AML-193 (cell line): Measurements from ENCODE around the gene FASLG.
A peak's percentile ranks its signal among the peaks of the same experiment; 100 is the strongest.

Experiments used
- DNase-seq, 2 experiments: peaks; one replicate each; lab custom pipeline; 2025; lab: John Stamatoyannopoulos, UW

The FASLG gene

GRCh38 chr1:172647110-172647564 lies 11.8 kb upstream of the FASLG start:
- DNase-seq: no peak

DNA sequence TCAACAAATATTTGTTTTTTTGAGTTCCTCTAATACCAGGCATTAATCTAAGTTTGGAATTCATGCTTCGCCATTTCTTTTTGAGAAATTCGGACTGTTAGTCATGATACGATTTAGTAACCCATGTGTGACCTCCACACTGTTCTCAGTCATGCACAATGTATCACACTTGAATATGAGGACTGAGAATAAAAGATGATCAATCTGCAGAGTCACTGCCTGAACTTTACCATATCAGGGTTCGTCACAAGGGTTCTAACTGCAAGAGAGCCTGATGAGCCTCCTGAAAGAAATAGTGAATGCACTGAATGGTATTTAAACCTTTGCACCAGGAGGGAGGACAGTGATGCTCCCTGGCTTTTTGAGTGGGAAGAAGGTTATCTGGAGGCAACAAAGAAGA lies 10.9 kb upstream of the FASLG start:
- no peak for DNase-seq

GRCh38 chr1:172650474-172651193 lies 8.3 kb upstream of the FASLG start:
- DNase-seq: no peak

DNA sequence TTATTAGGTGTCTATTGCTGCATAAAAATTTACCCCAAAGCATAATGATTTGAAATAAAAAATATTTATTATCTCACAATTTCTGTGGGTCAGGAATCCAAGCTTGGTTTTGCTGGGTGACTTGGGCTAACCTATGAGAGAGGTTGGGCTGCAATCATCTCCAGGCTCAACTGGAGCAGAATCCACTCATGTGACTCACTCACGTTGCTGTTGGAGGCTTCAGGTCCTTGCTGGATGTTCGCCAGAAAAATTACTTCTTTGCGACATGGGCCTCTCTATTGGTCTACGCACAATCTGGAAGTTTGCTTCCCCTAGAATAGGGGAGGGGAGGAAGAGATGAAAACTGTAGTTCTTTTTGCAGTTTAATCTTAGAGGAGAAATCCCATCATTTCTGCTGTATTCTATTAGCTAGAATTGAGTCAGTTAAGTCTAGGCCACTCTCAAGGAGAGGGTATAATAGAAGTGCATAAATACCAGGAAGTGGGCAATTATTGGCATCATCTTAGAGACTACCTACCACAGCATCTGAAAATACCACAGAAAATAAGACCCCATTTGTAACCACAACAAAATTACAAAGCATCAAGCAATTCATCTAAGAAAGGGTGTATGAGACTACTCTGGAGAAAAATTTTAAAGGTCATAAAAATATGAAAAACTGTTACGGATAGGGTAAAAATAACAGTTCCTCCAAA lies 5.7 kb upstream of the FASLG start:
- DNase-seq: no peak

DNA sequence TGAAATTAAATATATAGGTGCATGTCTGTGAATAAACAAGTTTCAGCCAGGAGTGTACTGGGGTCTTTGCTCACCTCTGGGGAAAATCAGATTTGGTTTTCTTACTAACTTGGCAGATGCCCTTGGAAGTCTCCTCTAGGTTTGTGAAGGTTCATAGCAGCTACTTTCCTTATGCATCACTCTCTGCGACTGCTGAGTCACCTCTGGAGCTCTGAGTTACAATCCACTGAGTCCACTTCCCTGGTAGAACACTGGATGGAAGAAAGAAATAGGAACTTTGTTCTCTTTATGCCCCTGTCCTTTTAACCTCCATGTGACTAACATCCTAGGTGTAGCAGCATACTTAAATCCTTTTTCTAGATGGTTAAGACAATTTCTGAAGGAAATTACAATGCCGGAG lies 4.4 kb upstream of the FASLG start:
- DNase-seq: no peak

DNA sequence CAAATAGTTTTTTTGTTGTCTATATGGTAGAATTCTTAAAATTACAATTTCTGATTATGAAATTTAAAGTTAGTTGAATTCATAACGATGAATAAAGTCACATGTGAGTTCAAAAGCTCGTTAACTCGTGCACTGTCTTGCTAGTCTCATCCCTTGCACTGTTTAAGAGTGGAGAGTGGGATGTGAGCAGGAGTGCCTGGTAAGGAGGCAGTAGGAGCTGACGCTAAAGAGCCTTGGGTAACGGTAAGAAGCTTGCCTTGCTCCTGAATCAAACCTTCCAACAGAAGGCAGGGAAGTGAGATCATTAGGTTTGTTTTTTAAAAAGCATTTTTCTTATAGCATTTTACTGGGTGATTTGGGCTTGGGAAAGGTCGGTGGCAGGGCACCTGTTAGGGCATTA lies 2.3 kb upstream of the FASLG start:
- no peak for DNase-seq

GRCh38 chr1:172657586-172657985 lies 1.3 kb upstream of the FASLG start:
- DNase-seq: no peak

DNA sequence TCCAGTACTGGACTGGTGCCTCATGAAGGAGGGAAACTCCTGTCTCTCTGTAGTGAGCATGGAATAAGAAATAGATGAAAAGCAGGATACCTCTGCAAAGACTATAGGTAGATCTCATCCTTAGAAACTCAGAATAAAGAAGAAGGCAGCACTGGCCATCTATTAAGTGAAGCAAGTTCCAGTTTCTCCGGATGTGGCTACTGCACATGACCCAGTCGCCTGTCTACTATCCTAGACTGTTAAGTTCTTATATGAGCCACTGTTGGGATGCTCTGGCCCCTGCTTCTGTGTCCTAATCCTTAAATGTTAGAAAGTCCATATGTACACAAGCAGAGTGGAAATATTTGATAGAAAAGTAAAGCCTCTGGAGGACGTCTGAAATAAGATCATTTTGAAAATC lies 2.2 kb downstream of the FASLG start:
- no peak for DNase-seq

GRCh38 chr1:172662464-172663109 lies 3.7 kb downstream of the FASLG start:
- DNase-seq: peak; percentile 89 to 92

- DNase-seq: no peak
Observed at GRCh38 chr1:172663732-172664131, 4.8 kb downstream of the FASLG start.

- no peak for DNase-seq
Observed at GRCh38 chr1:172668097-172668496, 9.2 kb downstream of the FASLG start.

DNA sequence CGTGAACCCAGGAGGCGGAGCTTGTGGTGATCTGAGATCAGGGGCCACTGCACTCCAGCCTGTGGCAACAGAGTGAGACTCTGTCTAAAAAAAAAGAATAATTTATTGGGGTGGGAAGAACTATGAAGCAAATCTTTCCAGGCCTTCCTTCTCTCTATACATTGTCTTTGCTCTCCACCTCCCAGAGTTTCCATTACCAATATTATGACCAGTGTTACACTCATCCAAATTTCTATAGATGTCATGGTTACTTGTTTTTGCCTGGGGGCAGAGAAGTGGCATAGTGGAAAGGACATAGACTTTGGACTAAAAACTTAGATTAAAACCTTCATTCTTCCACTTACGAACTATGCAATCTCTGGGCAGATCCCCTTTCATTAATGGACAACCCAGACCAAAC lies 10.1 kb downstream of the FASLG start:
- no peak for DNase-seq

- DNase-seq: no peak
Observed at GRCh38 chr1:172670316-172670715, 11.4 kb downstream of the FASLG start.

DNA sequence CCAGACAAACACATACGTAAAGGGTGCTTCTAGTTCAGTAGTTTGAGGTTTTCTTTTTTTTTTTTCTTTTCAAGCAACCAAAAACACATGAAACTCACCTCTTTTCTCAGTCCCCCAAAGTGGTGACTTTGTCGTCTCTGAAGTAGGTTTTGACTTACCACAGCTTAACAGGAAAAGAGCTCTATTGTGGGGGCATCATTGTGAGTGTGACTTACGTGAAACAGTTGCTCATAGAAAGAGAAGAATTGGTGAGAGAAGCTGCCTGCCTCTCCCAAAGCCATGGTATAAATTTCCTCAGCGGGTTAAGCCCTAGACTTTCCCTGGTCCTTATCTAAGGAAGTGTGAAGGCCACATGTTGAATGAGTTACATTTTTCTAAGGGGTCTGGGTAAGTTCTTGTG lies 11.9 kb downstream of the FASLG start:
- no peak for DNase-seq

DNA sequence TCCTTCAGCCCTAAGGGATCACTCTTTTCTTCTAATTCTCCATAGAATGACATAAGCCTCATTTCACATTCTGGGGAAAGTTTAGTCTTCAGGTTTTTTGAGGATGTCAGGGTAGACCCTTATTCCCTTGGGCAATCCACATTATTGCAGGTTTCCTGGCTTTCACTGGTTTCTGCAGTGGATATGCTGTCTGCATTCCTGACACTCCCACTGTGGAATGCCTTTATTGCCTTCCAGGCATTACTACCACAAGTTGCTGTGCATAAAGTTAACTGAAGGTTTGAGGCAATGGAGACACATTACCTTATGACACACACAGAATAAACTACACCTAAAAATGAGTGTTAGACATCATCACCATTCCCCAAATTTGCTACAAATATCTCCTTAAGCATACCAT lies 12.7 kb downstream of the FASLG start:
- DNase-seq: no peak

DNA sequence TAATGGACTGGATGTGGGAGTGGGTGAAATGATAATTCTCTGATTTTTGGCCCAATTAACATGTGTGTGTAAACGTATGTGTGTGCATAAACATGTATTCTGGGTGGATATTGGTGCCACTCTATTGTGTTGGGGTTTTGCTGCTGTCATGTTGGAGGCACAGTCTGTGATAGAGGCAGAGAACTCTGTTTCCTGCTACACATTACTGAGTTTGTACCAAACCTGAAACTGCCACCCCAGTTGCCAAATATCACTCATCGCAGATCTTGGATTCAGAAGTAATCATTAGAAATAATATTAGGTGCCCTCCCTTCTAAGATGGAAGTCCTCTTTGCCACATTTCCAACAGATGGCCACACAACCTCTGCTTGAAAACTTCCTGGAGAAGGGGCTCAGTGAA lies 13.8 kb downstream of the FASLG start:
- no peak for DNase-seq

GRCh38 chr1:172673761-172674160 lies 14.9 kb downstream of the FASLG start:
- no peak for DNase-seq

- no peak for DNase-seq
Observed at GRCh38 chr1:172674831-172675613, 16.1 kb downstream of the FASLG start.

- DNase-seq: no peak
Observed at GRCh38 chr1:172679000-172679772, 20.3 kb downstream of the FASLG start.

DNA sequence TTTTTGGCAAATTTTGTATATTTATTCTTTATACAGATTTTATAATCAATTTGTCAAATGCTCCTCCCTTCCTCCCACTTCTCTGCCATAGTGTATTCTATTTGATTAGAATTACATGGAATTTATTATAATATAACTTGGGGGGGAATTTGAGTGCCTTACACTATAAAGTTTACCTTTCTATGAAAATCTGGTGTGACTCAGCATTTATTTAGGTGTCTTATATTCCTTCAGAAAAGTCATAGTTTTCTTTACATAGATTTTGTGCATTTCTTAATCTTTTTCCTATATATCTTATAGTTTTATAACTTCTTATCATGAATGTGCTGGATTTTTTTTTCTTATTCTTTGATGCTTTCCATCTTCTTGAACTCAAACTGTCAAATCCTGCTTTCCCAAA lies 21.3 kb downstream of the FASLG start:
- no peak for DNase-seq

DNA sequence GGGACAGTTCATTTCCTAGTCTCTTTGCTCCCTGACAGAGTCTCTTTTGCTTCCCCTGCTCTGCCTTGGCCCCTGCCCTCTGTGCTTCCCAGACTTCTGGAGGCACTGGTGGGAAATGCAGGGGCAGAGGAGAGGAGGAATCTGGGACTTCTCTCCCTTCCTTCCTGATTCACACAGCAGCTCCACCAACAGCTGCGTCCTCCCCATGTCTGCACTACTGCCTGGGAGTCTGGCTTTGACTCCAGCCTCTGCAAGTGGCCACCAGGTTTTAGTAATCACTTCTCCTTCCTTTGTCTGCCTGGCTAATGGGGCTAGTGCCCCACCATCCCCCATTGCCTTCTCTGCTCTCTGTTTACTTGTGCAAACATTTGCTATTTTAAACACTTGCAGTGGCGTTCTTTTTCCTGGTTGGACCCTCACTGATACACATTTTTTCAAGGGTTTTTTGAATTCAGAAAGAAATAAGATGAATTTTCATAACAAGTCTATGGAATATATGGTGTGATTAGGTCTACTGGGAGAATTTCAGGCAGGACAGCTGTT lies 21.9 kb downstream of the FASLG start:
- DNase-seq: no peak
